HS-27A (cell line): ENCODE data around the gene CEACAM1.
"Not testable (repeated sequence)": the region's sequence is repeated elsewhere in the genome, so short reads cannot be mapped to it uniquely, and the experiment has no call there.

Experiments
- DNase-seq: peaks from one replicate; pipeline ENCODE4 v3.0.0-alpha.2; 2012; ENCODE audit warnings: low read depth, missing footprints

Gene CEACAM1

DNA sequence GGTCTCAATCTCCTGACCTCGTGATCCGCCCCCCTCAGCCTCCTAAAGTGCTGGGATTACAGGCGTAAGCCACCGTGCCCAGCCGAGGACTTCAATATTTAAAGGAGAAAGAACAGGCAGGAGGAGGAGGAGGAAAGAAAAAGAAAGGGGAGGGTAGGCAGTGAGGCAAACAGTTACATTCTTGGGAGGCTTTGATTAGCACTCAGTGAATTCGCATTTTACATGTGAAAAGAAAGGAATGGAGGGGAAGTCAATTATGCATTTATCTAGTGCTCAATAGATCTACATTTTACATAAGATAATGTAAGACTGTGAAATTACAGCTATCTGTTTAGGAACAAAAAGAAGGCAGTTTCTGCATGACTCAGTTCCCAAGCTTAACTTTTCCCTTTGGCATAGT, 54.6 kb downstream of the CEACAM1 start:
- DNase-seq, result no peak

DNA sequence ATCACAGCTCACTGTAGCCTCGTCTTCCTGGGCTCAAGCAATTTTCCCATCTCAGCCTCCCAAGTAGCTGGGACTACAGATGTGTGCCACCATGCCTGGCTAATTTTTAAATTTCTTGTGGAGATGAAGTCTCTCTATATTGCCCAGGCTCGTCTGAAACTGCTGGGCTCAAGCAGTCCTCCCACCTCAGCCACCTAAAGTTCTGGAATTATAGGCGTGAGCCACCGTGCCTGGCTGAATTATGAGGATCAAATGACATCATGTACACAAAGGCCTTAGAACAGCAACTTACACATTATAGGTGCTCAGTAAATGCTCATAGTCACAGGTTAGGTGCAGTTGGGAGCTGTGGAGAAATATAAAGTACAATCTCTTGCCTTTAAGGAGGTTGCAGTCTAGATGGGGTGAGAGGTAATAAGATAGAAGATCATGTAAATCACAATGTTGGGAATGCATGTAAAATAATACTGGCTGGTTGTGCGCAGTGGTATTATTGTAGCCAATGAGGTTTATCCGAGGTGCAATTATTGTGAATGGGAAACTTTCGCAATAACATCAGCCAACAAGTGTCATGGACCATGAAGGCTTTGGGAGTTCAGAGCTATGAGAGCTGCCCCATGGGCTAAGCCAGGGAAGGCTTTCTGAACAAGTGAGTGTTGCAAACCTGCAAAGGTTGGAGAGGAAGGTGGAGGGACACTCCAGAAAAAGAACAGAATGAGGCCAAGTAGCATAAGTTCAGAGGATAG, 55.7 kb downstream of the CEACAM1 start:
- no peak for DNase-seq

DNA sequence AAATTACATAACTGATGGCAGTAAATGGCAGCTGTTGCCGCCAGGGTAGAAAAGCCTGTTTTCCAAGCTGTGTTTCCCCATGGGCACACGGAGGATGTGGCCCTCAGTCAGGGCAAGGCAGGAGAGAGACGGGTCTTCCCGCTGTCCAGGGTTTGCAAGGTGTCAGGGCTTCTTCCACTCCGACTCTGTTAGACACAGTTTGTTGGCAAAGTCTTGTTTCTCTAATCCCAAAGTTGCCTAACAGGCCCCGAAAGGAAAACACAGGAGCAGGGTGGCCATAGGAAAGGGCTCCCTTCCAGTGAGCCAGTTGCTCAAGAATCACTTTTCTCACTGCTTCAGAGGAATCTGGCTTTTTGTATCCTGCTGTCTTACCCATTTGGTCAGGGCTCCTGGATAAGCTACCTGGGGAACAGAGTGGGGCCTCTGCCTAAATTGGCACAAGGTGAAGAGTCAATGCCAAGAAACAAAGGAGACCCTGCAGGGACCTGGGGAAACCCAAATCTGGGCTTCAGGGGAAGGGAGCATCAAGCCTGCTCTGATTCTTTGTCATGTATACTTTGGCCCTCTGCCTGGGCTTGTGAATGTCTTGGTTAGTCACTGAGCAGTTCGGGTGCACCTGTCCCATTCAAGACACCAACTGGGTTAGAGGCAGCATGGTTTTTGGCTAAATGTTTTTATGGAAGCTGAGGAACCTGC, 56.6 kb downstream of the CEACAM1 start:
- no peak for DNase-seq

DNA sequence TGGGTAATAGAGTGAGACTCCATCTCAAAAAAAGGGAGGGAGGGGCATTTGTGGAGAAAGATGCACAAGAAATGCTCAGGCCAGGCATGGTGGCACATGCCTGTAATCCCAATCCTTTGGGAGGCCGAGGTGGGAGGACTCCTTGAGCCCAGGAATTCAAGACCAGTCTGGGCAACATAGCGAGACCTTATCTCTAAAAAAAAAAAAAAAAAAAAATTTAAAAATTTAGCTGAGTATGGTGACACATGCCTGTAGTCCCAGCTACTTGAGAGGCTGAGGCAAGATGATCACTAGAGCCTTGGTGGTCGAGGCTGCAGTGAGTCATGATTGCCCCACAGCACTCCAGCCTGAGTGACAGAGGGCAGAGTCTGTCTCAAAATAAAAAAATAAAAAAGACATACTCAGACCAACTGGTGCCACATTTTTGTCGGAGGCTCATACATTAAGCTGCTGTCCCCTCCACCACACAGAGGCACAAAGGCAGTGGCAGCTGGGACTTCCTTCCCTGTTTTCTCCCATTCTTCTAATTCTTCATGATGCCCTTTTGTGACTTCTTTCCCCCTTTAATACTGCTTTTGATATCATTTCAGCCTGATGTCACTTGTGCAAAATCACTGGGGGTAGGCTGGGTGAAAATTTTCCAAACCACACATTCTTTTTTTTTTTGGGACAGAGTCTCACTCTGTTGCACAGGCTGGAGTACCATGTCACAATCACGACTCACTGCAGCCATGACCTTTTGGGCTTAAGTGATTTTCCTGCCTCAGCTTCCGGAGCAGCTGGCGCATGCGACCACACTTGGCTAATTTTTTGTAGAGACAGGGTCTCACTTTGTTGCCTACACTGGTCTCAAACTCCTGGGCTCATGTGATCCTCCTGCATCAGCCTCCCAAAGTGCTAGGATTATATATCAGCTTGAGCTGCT, 58.7 kb downstream of the CEACAM1 start:
- no peak for DNase-seq

DNA sequence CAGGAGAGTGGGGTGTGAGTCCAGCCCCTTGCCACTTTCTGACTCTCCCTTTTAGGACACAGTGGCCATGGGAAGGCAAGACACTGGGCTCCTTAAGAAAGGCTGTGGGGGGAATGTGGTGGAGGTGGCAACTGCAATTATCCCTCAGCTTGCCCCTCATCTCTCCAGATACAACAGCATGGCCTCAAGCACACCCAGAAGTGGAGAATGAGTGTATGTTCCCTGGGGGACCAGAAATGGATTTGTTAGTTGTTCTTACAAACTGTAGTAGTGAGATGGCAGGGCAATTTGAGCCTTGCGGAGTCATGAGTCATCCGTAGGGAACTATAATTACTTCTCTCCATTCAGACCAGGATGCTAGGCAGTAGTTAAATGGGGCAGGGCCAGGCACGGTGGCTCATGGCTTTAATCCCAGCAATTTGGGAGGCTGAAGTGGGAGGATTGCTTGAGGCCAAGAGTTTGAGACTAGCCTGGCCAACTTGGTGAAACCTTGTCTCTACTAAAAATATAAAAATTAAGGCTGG, 59.9 kb downstream of the CEACAM1 start:
- DNase-seq, result peak; percentile 86

DNA sequence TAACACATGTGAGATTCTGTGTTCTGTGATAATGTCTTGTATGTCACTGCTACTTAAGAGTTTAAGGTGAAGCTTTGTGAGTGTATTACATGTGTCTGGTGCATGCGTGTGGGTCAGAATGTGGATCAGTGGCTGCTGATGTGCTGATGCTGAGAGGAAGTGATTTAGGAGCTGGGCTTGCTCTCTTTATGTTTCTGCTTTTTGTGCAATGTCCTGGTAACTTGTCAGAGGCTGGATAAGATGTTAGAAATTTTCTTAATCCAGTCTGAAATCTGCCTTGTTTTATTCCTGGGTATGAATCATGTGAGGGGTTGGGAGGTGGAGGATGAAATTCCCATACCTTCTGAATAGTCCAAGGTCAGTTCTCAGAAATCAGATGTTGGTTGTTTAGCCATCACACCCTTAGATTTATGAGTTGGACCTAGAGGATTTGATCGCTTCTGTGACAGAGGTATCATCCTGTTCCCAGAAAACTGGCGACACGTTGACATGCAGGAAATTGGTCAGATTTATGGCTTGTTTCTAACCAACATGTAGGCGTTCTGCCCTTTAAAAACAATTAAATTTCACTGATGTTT, 61.0 kb downstream of the CEACAM1 start:
- no peak for DNase-seq

DNA sequence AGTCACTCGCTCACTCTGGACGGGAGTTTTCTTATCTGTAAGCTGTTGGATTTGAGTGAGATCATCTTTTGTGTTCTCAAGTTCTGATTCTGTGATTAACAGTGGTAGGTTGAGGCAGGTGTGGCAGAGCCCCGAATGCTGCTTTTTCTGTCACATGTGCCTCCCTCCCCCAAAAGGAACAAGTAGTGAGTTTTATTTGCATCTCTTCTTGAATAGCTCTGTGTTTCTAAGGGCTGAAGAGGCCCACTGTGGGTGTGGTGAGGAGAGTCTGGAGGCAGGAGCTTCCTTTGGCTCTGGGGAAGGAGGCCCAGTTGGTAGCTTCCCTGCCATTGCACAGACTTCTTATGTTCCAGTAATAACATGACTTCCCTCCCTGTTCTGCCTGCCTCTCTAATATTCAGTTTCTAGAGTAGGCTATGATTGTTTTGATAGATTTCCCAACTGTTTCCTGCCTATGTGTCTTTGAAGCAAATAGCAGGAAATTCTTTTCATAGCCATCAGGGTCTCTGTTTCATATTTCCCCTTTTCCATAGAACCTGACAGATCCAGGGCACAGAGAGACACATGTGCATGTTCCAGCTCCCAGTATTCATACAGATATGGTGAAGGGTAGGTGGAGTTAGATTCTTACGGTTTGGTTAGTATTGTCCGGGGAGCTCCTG, 61.6 kb downstream of the CEACAM1 start:
- no peak for DNase-seq

DNA sequence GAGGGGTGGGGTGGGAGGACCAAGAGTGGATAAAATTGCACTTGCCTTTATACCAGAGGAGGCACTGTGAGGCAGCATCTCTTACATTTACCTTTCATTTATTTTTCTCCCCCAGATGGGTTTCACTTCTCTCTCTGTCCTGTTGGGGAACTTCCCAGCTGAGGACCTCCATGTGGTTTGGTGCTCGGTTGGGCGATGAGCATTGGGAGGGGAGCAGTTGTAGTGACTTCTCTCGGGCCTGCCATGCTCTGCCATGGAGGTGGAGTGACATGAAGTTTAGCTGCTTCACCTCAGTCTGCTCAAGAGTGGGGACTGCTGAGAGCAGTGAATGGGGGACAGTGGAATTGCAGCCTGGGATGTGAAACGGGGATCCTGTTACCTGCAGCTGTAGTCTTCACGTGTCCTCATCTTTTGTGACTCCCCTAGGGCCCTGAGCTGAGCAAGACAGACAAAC, 62.4 kb downstream of the CEACAM1 start:
- no peak for DNase-seq

DNA sequence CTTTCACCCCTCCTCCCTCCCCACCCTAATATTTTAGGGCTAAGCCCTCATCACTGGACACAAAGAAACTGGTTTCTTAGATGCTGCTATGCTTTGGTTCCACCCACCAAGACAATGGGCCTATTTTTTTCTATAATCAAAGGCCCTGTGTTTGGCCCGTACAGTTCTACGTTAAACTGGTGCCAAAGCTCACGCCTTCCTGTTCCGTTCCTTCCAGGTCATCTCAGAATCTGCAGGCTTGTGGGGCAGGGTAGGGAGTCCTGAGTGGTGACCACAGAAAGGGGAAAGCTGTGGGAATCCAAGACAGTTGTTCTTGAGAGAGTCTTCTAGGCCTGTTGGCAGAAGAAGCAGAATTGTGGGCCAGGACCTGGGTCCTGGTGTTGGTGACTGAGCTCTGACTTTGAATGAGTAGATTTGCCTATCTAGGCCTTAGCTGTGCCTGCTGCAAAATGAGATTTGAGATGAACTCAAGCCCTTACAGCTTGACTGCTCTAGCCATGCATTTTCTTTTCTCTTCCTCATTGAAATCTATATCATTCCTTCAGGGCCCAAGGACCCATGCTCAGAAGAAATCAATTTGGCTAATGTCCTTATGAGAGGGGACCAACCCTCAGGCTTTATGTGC, 66.5 kb downstream of the CEACAM1 start:
- no peak for DNase-seq

DNA sequence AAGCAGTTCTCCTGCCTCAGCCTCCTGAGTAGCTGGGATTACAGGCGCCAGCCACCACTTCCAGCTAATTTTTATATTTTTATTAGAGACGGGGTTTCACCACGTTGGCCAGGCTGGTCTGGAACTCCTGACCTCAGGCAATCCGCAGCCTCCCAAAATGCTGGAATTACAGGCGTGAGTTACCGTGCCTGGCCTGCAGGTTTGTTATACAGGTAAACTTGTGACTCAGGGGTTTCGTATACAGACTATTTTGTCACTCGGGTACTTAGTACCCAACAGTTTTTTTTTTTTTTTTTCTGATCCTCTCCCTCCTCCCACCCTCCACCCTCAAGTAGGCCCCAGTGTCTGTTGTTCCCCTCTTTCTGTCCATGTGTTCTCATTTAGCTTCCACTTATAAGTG, 67.0 kb downstream of the CEACAM1 start:
- not testable (repeated sequence) for DNase-seq

DNA sequence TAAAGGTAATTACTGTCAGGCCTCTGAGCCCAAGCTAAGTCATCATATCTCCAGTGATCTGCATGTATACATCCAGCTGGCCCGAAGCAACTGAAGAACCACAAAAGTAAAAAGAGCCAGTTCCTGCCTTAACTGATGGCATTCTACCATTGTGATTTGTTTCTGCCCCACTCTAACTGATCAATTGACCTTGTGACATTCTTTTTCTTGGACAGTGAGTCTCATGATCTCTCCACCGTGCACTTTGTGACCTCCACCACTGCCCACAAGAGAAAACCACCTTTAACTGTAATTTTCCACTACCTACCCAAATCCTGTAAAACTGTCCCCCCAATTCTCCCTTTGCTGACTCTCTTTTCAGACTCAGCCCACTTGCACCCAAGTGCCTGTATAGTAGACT, 68.4 kb downstream of the CEACAM1 start:
- DNase-seq, result no peak
